Sigmoid colon (tissue), 4 donors: ENCODE results near the gene CAMTA1.

Experiments
- CTCF ChIP-seq, 4 experiments: fragments of 450-650 bp in 3 of 4; fragments of 200-600 bp in 1 of 4; IDR thresholded peaks; one replicate each; pipeline ENCODE4 v1.5.1; 2016 to 2019; ENCODE audit warnings: antibody characterized with exemption in 4 of 4, mild to moderate bottlenecking in 3 of 4, moderate library complexity in 2 of 4
- EP300 ChIP-seq, 4 donors: sonication (generic); formaldehyde crosslinking; IDR thresholded peaks; one replicate each; pipeline ENCODE4 v1.6.1; 2017; ENCODE audit warnings: antibody characterized with exemption in 4 of 4

- TF ChIP-seq CTCF (IDR thresholded peaks at IDR 0.05) (peak; percentile 42 to 83 (median 68)), EP300 (IDR thresholded peaks at IDR 0.05) (no peak)
These were observed 884.5 kb downstream of the CAMTA1 start for GRCh38 chr1:7669559-7670311.
